ENCODE results near the gene P4HA1.
"Not testable (repeated sequence)": the region's sequence is repeated elsewhere in the genome, so short reads cannot be mapped to it uniquely, and the experiment has no call there.

Gene P4HA1

DNA sequence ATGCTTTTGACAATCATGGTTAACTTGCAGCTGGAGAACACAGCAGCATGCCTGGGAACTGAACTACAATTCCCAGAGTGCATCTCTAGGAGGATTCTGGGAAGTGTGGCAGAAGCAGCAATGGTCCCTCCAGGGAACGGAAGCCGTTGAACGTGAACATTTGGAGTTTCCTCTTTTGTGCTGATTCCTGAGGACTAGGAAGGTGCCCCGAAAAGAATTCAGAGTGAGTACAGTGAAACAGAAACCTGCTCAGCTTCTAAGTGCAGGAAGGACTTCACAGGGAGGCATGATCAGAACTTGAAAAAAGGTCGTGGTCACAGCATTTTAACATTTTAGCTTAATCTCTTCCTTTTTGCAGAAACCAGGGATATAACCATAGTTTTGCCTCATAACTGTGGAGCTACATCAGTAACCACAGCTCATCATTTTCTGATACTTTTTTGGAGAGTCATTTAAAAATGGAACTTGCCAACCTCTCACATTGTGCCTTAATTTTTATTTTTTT lies 13.7 kb upstream of the P4HA1 start, which contains the start of gene NUDT13:
TSS of gene NUDT13 (plus strand) at position 111 of the 505 bp plus-strand sequence. CDS start 3,911 bp downstream, outside the sequence.
- DNase-seq (ENCODE audit: low read depth) = peak; percentile 89
- TF ChIP-seq, protein P1, sequence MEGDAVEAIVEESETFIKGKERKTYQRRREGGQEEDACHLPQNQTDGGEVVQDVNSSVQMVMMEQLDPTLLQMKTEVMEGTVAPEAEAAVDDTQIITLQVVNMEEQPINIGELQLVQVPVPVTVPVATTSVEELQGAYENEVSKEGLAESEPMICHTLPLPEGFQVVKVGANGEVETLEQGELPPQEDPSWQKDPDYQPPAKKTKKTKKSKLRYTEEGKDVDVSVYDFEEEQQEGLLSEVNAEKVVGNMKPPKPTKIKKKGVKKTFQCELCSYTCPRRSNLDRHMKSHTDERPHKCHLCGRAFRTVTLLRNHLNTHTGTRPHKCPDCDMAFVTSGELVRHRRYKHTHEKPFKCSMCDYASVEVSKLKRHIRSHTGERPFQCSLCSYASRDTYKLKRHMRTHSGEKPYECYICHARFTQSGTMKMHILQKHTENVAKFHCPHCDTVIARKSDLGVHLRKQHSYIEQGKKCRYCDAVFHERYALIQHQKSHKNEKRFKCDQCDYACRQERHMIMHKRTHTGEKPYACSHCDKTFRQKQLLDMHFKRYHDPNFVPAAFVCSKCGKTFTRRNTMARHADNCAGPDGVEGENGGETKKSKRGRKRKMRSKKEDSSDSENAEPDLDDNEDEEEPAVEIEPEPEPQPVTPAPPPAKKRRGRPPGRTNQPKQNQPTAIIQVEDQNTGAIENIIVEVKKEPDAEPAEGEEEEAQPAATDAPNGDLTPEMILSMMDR (IDR thresholded peaks at IDR 0.05; ENCODE audit: insufficient read depth, low read depth, low read length, missing control alignments) = no peak
- H3K4me3 ChIP-seq (ENCODE audit: low read depth, low read length) = peak within 1 kb of the TSS; percentile 62

DNA sequence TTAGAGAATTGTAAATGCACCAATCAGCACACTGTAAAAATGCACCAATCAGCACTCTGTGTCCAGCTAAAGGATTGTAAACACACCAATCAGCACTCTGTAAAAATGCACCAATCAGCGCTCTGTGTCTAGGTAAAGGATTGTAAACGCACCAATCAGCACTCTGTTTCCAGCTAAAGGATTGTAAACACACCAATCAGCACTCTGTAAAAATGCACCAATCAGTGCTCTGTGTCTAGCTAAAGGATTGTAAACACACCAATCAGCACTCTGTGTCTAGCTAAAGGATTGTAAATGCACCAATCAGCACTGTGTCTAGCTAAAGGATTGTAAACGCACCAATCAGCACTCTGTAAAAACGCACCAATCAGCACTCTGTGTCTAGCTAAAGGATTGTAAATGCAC lies 12.6 kb upstream of the P4HA1 start:
- not testable (repeated sequence) for DNase-seq (ENCODE audit: low read depth); H3K4me3 ChIP-seq (ENCODE audit: low read depth, low read length)

DNA sequence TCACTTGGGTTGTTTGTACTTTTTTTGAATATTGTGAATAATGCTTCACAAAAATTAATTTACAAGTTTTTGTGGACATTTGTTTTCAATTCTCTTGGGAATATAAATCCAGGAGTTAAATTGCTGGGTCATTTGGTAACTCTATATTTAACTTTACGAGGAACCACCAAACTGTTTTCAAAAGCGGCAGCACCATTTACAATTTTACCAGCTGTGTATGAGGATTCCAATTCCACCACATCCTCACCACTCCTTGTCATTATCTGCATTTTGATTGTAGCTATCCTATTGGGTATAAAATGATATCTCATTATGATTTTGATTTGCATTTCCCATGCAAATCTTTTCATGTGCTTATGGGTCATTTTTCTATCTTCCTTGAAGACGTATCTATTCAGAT lies 9.6 kb upstream of the P4HA1 start:
- TF ChIP-seq, protein P1 (IDR thresholded peaks at IDR 0.05; ENCODE audit: insufficient read depth, low read depth, low read length, missing control alignments) = no peak

DNA sequence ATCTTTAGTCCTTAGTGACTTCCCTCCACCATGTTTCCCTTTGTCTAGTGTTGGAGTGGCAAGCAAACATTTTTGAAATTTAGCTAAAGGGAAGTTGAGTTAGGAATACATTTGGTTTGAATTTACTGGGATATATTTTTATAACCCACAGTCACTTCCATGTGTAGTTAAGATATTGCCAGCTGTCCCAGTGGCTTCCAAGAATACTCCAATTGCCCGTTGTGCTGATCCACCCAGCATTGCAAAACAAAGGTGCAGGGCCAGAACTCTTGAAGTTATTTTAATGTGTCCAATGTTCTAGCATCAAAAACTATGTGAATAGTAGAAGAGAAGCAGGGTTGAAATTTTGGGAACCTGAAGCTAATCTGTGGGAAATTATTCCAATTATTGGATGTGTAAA lies 2.5 kb upstream of the P4HA1 start:
- no peak for DNase-seq (ENCODE audit: low read depth)
- no peak overlapping the region for H3K4me3 ChIP-seq (ENCODE audit: low read depth, low read length)
- TF ChIP-seq, protein P1 (IDR thresholded peaks at IDR 0.05; ENCODE audit: insufficient read depth, low read depth, low read length, missing control alignments) = no peak

More for the DNA sequence above, 9.6 kb upstream of the P4HA1 start:
- DNase-seq (ENCODE audit: low read depth) = no peak
- no peak overlapping the region for H3K4me3 ChIP-seq (ENCODE audit: low read depth, low read length)

DNA sequence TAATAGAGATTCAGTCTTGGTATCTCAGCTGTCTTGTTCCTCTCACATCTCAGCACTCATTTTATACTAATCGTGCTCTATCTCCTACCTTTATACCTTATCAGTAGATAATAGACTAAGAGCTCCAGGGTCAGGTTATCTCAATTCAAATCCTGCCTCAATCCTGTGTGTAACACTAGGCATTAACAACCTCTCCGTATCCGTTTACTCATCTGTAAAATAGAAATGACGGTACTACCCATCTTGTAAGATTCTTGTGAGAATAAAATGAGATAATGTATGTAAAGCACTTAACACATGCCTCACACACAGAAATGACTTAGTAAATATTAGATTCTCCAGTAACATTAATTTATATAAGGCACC lies 622 bp upstream of the P4HA1 start:
- no peak for DNase-seq (ENCODE audit: low read depth)
- H3K4me3 ChIP-seq (ENCODE audit: low read depth, low read length) = peak overlapping the region; percentile 61
- TF ChIP-seq, protein P1 (IDR thresholded peaks at IDR 0.05; ENCODE audit: insufficient read depth, low read depth, low read length, missing control alignments) = no peak

DNA sequence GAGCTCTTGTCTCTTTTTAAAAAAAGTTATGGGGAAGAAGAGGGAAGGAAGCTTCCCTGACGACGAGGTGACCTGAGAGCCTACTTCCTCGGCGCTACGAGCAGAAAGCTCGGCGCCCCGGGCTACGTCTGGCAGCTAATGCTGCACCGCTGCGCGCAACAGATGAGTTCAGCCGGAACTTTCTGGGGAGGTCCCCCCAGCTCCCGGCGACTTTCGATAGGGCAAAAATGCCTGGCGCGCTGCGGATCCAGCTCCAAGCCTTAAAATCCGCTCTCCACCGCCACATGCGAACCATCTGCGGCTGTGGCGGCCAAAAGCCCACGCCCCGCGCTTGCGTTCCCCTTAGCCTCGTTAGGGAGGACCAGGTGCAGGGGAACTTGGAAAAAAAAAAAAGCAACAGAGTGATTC lies 621 bp downstream of the P4HA1 start:
- H3K4me3 ChIP-seq (ENCODE audit: low read depth, low read length) = peak overlapping the region; percentile 91
- peak; percentile 89 for DNase-seq (ENCODE audit: low read depth)
- TF ChIP-seq, protein P1 (IDR thresholded peaks at IDR 0.05; ENCODE audit: insufficient read depth, low read depth, low read length, missing control alignments) = no peak

DNA sequence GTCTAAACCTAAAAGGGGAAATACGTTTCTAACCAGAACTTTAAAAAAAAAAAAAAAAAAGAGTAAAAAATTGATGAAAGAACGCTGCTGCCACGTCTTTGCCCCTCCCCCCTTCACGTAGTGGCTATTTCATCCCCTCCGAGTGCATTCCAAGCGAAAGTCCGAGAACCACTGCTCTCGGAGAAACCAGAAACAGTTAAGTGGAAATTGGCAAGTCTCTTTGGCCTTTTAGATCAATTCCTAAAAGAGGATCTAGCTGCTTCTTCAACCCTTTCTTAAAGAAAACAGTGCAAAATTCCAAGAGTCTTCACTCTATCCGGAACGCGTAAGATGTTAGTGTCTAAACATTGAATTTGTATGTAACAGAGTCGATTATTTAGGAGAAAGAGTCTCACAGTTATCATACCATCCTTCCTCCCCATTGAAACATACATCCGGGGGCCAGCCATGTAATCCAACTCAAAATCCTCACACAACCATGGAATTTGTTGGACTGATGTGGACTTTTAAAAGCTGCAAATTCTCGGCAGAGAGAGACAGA lies 1.1 kb downstream of the P4HA1 start:
- H3K4me3 ChIP-seq (ENCODE audit: low read depth, low read length) = peak overlapping the region; percentile 91
- TF ChIP-seq, protein P1 (IDR thresholded peaks at IDR 0.05; ENCODE audit: insufficient read depth, low read depth, low read length, missing control alignments) = no peak
- peak; percentile 71 for DNase-seq (ENCODE audit: low read depth)
